HG03354 (cell line): ENCODE results near the gene ZYG11B.
"Not testable (repeated sequence)": the region's sequence is repeated elsewhere in the genome, so short reads cannot be mapped to it uniquely, and the experiment has no call there.

Source experiments
- ATAC-seq: cut with Tn5 transposase; IDR thresholded peaks from one replicate; pipeline ENCODE4 v1.9.1; 2021; ENCODE audit warnings: mild to moderate bottlenecking; ENCODE audit not compliant: unreplicated experiment, poor library complexity, severe bottlenecking

The ZYG11B gene

DNA sequence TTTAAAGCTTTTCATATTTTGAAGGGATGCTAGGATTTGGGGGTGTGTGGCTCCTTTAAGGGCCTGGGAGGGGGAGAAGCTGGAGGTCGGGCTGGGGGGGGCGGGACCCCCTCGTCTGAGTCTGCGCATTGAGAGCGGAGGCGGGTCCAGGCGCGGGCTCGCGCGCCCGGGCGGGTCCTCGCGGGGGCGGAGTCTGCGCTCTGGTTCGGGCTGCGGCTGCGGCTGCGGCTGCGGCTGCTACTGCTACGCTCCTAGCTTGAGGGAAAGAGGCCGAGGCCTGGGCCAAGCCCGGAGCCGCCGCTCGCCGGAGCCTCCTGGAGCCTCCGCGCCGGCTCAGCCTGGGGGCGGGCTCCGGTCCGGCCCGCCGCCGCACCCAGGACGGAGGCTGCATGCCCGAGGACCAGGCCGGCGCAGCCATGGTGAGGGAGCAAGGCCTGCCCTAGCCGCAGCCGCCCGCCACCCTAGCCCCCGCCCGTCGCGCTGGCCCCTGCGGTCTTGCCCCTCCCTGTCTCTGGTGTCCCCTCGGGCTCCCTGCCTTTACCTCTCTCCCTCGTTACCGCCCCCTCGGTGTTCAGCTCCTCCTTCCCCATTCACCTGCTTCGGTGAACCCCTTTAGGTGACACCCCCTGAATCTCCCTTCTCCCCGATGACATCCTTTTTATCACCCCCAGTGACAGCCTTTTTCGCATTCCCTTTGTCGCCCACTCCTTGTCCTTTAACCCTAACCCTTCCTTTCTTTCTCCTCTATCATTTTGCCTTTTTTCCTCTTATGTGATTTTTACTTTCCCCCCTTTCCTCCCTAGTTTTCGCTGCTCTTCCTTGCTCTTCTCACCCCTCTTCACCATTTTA, at the start of gene ZYG11B:
Gene ZYG11B, plus strand, starts transcription at position 189 of the 849 bp plus-strand sequence. Its CDS starts 201 bp downstream, at position 390.
- ATAC-seq, result peak; percentile 95

DNA sequence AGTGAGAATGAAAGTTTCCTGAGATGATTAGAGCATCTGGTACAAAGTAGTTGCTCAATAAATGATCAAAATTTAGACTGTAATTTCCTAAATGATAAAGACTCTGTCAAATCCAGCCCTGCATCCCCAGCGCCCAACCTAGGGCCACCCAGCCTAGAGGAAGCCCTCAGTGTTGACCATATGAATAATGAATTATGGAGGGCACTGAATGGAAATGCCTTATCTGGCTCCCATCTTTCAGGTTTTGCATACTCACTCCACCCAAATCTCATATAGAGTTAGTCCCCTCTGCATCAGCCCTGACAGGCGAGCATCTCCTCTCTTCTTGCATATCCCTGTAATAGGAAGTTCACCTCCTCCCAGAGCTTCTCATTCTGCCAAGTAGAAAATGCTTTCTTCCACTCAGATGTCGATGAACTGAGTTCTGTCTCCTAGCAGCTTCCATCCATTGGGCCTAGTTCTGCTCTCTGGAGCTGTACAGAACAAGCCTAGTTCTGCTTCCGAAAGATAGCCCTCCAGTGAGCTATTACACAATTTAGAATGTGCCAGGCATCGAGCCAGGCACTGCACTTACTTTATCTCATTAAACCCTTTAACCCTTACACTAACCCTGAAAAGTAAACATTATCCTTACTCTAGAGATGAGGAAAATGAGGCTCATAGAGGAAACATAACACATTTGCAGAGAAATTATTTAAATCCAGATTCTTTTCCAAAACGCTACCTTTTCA, 49.0 kb upstream of the ZYG11B start:
- ATAC-seq, result no peak

DNA sequence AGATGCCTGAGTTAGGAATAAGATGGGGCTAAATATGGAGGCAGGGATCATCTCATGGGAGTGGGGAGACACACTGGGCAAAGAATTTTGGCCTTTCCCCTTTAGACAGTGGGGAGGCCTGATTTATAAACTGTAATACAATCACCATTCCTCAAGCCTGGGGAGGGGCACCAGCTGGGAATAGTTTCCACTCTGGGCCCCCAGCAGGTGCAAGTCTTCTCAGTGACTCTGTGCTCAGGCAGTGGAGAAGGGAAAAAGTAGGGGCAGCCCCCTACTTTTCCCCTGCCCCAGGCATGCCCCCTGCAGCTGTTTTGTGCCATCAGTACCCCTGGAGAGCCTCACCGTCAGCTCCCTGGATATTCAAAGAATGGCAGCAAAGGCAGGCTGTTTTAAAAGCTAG, 47.2 kb upstream of the ZYG11B start:
- no peak for ATAC-seq

DNA sequence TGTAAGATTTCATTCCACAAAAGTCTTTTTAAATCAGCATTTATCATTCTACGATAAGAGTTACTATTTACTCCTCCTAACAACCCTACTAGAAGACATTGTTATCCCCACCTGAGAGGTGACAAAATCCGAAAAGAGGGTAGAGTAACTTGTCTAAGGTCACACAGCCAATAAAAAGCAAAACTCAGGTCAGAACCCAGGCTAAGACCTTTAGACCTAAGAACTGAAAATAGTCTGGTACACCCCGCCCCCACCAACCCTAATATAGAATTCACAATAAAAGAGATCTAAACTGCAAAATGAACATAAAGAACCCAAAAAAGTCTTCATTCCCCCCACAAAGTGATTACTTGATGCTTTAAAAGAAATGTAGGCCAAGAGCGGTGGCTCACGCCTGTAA, 46.8 kb upstream of the ZYG11B start:
- ATAC-seq, result no peak

DNA sequence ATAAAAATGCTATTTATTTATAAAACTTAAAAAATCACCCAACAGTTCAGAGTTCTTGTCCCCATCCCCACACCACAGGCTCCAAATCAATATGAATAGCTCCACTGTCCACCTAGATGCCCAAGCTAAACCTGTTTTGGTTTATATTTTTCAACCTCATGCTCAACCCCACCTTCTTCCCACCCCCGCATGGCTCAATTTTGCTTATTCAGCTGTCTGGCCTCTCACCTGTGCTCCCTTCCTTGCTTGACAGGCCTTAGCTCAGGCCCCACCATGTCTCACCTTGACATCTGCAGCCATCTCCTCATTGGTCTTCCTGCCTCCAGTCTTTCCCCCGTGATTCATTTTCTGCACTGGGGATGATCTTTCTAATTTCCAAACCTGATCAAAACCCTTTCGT, 45.9 kb upstream of the ZYG11B start:
- no peak for ATAC-seq

DNA sequence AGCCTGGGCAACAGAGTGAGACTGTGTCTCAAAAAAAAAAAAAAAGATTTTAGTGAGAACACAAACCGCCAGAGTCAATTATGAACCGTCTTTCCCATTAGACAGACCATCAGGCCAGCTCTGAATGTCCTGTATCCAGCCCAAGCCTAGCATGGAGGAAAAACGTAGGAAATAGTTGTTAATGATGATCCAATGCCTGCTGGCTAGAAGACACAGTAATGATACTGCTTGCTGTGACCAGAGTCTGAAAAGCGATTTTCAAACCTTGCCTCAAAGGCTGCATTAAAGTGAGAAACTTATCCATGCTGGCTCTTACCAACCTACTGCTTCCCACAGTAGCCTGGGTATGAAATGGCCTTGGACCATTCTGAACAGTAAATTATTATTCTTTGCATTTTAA, 45.1 kb upstream of the ZYG11B start:
- no peak for ATAC-seq

DNA sequence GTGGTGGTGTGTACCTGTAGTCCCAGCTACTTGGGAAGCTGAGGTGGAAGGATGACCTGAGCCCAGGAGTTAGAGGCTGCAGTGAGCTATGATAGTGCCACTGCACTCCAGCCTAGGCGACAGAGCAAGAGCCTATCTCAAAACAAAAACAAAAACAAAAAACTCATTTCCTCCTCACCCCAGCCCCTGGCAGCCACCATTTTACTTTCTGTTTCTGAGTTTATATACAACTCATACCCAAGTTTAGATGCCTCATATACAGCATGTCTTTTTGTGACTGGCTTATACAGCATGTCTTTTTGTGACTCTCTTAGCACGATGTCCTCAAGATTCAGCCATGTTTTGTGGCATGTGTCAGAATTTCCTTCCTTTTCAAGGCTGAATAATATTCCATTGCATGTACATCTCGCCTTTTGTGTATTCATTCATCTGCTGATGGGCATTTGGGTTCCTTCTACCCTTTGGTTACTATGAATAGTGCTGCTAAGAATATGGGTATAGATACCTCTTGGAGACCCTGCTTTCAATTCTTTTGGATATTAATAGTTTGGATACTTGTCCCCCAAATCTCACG, 42.8 kb upstream of the ZYG11B start:
- no peak for ATAC-seq

DNA sequence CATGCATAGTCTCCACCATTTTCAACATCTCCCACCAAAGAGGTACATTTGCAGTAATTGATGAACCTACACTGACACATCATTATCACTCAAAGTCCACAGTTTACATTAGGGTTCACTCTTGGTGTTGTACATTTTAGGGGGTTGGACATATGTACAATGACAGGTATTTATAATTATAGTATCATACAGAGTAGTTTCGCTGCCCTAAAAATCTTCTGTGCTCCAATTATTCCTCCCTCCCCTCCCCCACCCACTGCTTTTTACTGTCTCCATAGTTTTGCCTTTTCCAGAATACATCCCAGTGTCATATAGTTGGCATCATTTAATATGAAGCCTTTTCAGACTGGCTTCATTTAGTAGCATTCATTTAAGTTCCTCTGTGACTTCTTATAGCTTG, 41.7 kb upstream of the ZYG11B start:
- no peak for ATAC-seq

DNA sequence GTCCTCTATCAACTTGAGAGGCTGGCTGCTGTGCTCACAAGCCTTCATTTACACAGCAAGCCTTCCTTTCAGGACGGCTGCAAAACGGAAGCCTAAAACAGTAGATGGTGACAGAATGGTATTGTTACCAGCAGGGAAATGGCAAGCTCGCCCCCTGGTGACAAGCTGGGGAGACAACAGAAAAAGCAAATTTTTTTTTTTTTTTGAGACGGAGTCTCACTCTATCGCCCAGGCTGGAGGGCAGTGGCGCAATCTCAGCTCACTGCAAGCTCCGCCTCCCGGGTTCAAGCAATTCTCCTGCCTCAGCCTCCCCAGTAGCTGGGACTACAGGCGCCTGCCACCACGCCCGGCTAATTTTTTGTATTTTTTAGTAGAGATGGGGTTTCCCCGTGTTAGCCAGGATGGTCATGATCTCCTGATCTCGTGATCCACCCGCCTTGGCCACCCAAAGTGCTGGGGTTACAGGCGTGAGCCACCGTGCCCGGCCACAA, 39.9 kb upstream of the ZYG11B start:
- ATAC-seq, result peak; percentile 78

DNA sequence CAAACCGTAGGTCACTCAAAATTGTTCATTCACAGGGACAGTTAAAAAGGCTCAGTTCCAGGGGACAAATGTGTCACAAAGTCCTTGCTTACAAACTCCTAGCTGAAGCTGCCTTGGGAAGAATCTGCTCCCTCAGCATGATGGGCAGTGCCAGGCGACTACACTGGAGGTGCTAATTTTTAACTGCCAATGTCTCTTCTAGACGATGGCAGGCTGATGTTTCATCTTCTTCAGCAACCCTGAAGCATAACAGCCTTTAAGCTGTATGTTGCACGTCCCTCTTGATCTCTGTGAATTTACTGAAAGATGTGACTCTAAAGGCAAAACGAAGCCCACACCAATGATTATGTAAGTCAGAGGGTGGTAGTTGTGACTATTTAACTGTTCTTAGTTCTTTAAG, 39.4 kb upstream of the ZYG11B start:
- no peak for ATAC-seq

DNA sequence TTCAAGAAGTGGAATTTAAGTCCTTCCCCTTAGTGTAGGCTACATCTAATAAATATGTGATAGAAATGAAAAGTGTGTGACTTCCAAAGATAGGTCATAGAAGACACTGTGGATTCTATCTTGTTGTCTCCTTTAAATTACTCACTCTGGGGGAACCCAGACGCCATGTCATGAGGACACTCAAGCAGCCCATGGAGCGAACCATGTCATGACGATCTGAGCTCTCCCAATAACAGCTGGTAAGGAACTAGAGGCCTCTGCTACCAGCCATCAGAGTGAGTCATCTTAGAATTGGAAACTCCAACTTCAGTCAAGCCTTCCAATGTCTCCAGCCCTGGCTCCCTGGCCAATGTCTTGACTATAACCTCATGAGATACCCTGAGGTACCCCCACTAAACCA, 34.4 kb upstream of the ZYG11B start:
- ATAC-seq, result no peak

DNA sequence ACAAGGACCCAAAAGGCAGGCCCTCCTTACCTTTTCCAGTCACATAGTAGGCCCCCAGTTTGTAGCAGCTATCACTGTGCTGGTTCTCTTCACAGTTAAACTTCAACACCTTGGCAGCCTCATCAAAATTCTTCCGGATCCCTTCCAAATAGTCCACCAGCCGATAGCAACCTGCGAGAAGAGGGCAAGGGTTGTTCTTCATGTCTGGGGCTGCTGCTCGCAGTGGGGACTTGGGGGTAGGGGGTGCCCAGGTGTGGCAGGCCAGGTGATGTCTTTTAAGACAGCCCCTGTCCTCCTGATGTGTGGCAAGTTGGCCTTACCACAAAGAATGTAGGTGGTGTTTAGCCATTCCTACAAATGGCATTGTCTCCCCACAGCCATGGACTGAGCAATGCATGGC, 33.6 kb upstream of the ZYG11B start:
- ATAC-seq, result no peak

DNA sequence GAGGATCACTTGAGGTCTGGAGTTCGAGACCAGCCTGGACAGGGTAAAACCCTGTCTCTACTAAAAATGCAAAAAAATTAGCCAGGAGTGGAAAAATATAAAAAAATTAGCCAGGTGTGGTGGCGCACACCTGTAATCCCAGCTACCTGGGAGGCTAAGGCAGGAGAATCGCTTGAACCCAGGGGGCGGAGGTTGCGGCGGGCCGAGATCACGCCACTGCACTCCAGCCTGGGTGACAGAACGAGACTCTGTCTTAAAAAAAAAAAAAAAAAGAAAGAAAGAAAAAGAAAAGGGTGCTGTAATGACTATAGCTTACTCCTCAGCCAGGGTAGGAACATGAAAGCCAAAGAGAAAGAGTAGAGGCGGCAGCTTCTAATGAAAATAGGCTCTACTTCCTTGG, 32.9 kb upstream of the ZYG11B start:
- ATAC-seq, result not testable (repeated sequence)

DNA sequence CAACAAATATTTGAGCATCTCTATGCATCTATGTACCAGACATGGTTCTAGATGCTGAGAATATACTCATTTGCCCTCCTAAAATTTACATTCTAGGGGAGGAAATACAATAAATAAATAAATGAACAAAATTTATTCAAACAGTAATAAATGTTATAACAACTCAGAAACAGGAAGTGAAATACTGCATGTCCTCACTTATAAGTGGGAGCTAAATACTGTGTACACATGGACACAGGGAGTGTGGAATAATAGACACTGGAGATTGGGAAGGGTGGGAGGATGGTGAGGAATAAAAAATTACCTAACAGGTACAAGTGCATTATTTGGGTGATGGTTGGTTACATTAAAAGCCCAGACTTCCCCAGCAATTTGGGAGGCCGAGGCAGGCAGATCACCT, 32.4 kb upstream of the ZYG11B start:
- ATAC-seq, result no peak

DNA sequence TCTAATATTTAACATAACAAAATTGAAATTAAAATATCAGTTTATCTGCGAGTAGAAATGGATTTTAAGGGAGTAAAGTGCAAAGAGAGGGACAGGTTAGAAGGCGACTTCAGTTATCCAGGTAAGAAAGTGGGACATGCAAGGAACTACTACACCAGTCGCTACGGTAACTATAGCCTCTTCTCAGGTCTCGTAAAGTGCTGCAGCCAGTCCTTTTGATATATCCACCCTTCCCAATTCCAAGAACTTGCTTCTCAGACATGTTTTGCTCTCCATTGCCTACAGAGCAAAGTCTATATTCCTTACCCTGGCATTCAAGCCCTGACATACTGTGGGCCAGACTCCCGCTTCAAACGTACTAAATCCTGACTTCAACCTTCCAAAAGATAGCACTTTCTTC, 30.6 kb upstream of the ZYG11B start:
- ATAC-seq, result no peak

DNA sequence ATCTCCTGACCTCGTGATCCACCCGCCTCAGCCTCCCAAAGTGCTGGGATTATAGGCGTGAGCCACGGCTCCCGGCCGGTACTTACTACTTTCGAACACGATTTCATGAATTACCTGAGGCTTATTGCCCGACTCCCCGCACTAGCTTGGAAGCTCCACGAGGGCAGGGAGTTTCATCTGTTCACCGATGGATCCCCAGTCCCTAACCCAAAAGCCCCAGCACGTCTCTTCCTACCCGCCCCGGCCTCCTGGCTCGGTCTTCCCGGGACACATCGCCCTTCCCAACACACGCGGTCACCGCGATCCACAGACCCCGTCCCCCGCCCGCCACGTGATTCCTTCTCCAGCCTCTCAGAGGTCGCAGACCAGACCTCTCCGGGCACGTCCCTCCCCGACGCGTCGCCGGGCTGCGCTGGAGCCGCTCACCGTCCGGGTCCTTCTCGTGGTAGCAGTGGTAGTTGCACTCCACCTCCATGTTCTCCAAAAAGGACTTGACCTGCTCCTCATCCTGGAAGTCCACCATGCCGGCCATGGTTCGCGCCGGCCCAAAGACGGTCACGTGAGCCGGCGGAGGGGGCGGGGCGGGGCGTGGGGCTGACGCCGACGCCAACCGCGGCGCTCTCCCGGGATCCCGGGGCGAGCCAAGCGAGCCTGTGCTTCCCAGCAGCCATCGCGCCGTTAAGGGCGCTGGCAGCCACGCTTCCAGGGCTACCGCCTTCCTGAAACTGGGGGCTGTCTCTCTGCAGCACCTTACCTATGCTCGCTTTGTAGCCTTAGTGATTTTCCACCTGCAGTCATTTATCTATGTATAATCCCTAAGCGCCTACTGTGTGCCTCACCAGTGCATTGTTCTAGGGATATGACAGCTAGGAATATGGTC, 28.2 kb upstream of the ZYG11B start, which contains the start of gene COA7:
Gene COA7, minus strand, starts transcription at position 553 of the 880 bp plus-strand sequence. Its CDS starts 21 bp downstream, at position 532.
- peak; percentile 42 for ATAC-seq

DNA sequence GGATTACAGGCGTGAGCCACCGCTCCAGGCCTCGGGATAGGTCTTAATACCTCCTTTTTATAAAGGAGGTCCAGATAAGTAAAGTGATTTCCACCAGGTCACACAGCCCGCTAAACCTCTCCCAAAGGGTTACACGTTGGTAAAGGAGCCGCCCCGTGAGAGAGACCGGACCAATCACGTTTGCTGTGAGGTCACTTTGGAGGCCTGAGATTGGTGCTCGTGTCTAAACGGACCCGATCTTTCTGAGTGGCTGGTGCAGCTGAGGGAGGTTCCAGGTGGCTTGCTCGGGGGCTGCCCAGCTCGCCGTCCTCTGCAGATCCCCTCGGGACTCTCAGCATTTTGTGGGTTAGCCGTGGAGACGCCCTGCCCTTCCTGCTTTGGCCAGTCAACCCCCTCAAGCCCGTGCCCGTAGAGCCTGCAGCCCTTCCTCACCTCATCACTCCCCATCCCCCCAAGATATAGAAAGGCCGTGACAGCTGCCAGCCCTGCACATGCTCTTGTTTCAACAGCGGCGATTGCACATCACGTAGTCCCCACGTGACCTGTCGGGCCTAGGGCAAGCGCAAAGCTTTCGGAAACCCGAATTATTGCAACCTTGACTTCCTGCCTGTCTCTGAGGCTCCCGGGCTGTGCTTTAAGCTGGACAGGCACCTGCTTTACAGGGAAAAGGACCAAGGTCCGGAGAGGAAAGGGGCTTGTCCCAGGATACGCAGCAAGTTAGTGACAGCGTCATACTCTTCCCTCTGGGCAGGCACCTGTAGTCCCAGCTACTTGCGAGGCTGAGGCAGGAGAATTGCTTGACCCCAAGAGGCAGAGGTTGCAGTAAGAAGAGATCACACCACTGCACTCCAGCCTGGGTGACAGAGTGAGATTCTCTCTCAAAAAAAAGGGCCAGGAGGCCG, 23.1 kb upstream of the ZYG11B start:
- ATAC-seq, result peak; percentile 97

DNA sequence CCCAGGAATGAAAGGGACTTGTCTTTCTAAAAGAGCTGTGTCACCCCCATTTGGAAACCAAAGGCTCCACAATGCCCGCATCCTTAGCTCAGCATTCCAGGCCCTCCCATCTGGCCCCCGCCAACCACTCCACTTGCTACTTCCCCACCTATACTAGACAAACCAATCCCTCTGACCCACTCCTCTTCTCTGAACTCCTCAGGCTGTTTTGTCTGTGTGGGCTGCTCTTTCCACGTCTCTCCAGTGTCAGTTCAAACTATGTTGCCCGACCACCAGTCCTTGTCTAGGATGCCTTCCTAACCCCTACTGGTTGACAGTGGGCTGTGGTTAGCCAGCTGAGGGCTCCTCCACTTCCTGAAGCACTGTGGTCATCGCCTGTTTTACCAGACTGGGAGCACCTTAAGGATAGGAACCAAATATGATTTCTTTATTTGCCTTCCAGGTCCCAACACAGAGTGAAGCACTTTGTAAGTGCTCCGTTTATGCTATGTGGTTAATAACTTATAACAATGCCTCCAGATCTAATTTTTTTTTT, 20.1 kb upstream of the ZYG11B start:
- no peak for ATAC-seq
